NCI-H1092 (cell line): ENCODE data around the gene PTPRE.

Source experiments
- DNase-seq: peaks from one replicate; lab custom pipeline; 2025; lab: John Stamatoyannopoulos, UW

Gene PTPRE

DNA sequence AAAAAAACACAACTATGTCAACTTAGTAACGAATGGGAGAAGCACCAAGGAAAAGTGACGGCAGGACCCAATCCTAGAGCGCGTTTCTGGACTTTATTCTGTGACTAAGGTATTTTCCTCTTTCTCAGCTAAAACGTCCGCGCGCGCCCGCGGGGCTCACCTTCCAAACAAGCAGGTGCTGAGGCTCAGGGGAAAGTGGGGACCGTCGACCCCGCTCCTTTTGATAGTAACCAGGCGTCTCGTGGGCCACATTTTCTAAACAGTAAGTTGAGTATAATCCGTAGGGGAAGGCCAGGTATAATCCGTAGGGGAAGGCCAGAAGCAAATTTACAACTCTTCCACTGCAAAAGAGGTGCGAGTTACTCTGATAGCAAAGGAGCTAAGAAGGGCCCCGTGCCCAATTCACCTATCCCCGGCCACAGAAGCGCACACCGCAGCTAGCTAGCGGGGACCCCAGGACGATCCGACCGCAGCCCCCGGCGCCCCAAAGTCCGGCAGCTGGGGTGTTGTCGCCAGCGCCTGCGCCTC is 218.6 kb downstream of the PTPRE start:
- DNase-seq: no peak

- peak; percentile 89 for DNase-seq
These were observed 219.3 kb downstream of the PTPRE start, which contains the start of gene MKI67 for GRCh38 chr10:128125944-128126764. Gene MKI67, minus strand, starts transcription at chr10:128126423. Its CDS starts 756 bp downstream, at chr10:128125667.

- DNase-seq: no peak
These were observed 221.7 kb downstream of the PTPRE start for GRCh38 chr10:128128582-128128981.

DNA sequence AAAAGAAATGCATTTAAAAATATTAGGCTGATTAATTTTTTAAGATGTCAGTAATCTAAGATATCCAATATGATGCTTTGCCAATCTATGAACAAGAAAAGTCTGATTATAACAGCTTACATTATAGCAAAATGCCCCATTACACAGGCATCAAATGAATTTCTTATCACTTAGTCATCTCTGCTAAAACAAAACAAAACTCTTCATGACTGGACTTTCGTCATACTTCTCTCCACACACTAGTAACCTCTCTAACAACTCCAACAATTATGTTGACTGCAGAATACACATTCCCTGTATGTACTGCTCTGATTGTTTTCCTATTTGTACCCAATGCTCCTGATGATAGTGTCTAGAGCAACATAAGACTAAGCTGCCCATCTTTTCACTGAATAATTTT is 223.1 kb downstream of the PTPRE start:
- DNase-seq: no peak
